A204.1 (cell line): ENCODE data around the gene ACOT12.

Experiments
- FAIRE-seq: peaks from 2 replicates; lab custom pipeline; 2012; peaks lifted over from hg19 to GRCh38; lab: Jason Lieb, UNC

ACOT12 gene

DNA sequence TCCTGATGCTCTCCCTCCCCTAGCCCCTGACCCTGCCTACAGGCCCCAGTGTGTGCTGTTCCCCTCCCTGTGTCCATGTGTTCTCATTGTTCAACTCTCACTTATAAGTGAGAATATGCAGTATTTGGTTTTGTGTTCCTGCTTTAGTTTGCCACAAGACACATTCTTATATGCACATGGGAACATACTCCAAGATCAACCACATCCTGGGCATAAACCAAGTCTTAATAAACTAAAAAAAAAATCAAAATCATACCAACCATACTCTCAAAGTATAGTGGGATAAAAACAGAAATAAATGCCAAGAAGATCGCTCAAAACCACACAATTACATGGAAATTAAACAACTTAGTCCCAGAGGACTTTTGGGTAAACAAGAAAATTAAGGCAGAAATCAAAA lies 103.8 kb downstream of the ACOT12 start:
- FAIRE-seq, result no peak

DNA sequence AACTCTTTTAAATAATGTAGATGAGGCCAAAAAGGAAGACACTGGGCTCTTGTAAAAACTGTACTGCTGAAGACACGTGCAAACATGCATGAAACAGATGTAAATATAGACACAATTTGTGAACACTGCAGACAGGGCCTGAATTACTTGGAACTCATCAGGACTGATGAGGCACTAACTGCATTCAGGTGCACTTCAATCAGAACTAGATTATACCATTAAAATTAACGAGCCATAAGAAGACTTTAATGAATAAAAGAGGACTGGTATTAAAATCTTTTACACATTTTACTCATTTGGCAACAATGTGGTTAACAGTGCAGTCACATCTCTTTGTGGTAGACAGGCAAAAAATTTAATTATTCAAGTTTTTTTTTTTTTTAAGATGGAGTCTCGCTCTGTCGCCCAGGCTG lies 105.9 kb downstream of the ACOT12 start:
- no peak for FAIRE-seq

DNA sequence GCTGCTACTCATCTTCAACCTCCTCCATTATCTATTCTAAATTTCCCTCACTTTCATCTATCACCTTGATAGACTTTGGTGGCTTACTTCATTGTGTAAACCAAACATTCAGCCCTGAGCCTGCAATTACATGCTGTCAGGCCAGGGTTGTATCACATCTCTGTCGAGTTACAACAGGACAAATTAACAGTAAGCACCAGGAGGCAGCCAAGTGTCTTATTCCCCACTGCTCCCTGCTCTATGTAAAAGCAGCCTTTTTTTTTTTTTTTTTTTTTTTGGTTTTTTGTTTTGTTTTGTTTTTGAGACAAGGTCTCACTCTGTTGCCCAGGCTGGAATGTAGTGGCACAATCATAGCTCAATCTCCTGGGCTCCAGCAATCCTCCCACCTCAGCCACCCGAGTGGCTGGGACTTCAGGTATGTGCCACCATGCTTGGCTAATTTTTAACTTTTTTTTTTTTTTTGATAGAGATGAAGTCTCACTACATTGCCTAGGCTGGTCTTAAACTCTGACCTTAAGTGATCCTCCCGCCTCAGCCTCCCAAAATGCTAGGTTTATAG lies 107.8 kb downstream of the ACOT12 start:
- no peak for FAIRE-seq

DNA sequence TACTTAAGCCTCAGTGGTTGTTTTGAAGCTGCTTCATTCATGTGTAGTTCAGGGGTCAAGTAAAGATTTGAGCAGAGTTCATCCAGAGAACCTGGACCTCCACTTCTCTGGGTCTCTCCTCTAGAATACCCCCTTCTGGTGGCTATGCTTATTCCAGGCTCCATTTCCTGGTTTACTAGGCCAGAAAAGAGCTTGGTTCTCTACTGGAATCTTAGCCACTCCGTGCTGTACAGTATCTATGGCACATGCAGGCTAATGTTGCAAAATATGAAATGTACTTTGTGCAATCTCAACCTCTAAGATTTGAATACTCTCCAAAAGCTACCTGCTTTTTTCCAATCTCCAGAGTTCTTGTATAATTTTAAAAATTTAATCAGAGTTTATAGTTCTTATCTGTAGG lies 110.0 kb downstream of the ACOT12 start:
- FAIRE-seq, result no peak
